GM18907 (cell line): ENCODE results near the gene GCH1.
"Not testable (repeated sequence)": the region's sequence is repeated elsewhere in the genome, so short reads cannot be mapped to it uniquely, and the experiment has no call there.

Experiments
- ATAC-seq: cut with Tn5 transposase; IDR thresholded peaks from one replicate; pipeline ENCODE4 v1.9.1; 2021; ENCODE audit warnings: mild to moderate bottlenecking, moderate library complexity; ENCODE audit not compliant: unreplicated experiment

GCH1 gene

DNA sequence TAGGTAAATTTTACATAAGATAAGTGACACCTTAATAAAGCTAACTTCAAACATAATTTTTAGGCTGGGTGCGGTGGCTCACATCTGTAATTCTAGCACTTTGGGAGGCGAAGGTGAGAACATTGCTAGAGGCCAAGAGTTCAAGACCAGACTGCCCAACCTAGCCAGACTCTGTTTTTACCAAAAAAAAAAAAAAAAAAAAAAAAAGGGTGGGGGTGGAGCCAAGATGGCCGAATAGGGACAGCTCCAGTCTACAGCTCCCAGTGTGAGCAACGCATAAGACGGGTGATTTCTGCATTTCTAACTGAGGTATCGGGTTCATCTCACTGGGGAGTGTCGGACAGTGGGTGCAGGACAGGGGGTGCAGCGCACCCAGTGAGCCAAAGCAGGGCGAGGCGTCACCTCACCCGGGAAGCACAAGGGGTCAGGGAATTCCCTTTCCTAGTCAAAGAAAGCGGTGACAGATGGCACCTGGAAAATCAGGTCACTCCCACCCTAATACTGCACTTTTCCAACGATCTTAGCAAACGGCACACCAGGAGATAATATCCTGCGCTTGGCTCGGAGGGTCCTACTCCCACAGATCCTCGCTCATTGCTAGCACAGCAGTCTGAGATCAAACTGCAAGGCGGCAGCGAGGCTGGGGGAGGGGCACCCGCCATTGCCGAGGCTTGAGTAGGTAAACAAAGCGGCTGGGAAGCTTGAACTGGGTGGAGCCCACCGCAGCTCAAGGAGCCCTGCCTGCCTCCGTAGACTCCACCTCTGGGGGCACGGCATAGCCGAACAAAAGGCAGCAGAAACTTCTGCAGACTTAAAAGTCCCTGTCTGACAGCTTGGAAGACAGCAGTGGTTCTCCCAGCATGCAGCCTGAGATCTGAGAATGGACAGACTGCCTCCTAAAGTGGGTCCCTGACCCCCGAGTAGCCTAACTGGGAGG, 32.2 kb downstream of the GCH1 start:
- ATAC-seq = not testable (repeated sequence)

DNA sequence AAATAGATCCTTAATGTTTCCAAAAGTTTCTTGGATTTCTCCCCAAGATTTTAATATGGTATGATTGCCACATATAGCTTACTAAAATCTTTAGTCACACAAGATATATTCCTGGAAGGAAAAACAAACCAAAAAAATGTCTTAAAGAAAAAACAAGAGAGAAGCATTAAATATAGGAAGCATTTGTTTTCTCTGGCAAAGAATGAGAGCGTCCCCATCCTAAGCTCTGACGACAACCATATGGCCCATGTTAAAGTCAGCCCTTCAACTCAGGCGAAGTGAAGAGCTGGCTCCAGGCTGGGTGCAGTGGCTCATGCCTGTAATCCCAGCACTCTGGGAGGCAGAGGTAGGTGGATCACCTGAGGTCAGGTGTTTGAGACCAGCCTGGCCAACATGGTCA, 35.6 kb downstream of the GCH1 start:
- ATAC-seq = no peak

DNA sequence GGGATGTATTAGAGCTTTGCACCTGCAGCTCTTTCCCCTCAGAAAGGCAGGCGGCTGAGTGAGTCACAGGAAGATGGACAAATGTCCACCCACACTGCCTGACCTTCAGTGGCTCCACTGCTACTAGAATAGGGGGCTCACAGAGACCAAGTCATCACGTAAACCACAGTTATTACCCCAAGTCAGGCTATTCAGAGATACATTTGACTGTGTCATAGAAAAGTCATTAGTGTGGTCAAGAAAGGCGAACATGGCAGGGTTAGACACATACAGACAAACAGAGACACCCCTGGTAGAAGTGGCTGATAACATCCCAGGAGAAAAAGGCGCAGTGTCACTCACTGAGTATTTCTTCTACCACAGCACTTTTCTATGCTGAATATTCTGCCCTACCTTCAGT, 36.0 kb downstream of the GCH1 start:
- no peak for ATAC-seq

DNA sequence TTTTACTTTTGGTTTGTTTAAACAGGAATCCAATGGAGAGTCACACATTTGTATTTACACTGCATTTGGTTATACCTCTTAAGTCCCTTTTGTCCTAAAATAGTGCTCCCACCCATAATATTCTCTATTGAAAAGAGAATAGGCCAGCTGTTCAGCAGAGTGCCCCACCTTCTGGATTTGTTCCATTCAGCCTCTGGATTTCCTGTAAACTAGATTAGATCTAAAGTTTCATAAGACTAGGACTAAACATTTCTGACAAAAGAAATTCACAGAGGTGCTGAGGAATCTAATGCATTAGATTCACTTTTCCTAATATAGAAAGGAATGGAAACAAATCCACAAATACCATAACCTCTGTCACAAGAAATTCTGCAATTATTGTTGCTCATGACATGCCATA, 38.1 kb downstream of the GCH1 start:
- ATAC-seq = no peak

DNA sequence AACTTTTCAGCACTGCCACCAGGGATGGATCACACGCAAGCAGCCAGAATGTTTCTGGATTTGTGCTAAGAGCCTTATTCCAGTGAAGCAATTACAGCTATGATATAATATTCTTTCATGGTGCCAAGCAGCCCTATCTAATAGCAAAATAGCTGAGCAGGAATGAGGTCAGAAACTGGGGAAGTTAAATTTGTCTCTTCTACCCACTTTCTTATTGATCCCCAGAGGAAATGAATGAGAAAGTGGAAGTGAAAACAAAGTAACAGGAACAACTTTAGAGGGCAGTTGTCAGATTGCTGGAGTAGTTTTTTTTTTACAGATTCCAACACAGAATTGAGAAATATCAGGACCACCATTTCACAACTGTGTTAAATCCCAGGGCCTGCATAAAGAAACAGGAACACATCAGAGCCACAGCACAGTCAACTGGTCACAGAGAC, 44.8 kb downstream of the GCH1 start:
- ATAC-seq = peak; percentile 83

DNA sequence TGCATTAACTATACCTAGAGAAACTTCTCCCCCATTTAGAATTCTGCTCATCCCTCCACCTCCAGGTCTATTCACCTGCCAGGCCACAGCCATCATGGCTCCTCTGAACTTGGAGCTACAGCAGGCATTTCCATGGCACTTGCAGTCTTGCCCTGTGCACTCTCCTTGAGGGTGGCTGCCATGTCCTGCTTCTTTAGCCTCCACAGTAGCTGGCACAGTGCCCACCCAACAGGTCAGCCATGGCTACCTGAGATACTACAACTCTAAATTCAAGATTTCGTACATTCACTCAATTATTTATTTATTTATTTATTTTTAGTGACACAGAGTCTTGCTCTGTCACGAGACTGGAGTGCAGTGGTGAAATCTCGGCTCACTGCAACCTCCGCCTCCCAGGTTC, 46.5 kb downstream of the GCH1 start:
- ATAC-seq = no peak

DNA sequence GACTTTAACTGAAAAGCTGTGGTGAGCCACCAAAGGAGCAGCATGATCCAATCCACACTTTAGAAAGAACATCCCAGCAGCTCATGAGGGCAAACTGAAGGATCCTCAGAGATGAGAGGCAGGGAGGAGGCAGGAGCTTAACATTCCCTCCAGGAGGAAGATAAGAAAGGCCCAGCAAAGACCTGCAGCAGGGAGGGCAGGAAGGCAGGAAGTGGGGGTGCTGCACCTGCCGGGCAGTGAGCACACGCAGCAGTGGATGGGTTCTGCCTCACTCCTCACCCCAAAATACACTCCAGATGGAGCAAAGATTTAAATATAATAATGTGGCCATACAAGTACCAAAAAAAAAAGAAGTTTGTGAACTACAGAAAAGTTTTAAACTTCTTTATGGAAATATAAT, 48.4 kb downstream of the GCH1 start:
- peak; percentile 52 for ATAC-seq

DNA sequence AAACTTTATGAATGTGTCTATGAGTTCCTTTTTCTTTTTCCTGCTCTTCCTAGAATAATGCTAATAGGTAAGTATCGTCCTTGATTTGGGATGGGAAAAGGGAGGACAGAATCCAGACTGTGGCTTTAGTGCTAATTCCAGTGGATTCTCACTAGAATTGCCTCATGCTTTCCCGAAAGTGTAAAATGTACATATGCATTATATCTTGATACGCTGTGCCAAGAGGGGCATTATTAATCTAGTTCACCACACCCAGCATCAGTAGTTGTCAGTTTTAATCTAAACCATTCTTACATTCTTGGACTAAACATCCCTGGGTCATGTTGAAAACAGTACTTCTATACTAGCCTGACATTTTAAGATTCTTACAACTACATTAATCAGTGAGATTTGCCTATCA, 49.3 kb downstream of the GCH1 start:
- ATAC-seq = no peak

DNA sequence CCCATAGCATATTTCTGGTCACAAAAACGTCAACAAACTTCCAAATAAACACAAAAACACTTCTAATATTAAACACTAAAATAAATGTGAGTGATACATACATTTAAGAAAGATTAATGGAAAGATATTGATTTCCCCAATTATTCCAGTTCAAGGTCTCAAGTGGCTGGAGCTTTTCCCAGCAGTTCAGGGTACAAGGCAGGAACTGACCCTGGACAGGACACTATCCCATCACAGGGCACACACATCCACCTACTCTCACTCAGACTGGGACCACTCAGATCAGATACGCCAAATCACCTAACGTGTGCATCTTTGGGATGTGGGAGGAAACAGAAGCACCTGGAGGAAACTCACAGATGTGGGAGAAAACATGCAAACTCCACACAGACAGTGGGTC, 50.4 kb downstream of the GCH1 start:
- no peak for ATAC-seq

DNA sequence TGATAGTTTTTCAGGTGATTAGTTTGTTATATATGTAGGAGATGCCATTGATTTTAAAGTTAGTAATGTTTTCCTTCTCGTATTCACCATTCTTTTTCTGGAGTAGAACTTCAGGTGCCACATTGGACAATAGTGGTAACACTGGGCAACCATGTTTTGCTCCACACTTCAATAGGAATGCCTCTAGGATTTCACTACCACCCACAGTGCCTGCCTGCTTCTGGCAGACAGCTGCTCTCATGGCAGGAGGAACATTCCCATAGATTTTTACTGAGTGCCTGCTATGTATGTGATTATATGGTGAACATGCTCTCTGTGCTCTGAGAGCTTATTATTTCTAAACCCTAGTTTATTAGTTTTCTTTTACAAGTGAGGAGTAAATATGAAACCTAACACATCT, 53.7 kb downstream of the GCH1 start:
- ATAC-seq = no peak

DNA sequence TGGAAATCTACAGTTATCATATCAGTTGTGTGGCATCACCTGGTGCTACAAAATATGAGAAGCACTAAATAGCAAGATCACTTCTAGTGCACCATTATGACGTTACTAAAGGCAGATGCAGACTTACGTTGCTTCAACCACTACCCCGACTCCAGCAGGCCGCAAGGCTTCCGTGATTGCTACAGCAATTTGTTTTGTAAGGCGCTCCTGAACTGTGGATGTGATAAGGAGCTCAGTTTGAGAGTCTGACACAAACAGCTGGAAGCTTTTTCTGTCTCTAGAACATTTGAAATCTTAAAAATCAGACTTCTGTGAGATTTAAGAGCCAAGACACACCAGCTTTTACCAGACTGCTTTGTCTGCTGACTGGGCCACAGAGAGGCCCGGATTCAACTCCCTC, 57.0 kb downstream of the GCH1 start:
- no peak for ATAC-seq

DNA sequence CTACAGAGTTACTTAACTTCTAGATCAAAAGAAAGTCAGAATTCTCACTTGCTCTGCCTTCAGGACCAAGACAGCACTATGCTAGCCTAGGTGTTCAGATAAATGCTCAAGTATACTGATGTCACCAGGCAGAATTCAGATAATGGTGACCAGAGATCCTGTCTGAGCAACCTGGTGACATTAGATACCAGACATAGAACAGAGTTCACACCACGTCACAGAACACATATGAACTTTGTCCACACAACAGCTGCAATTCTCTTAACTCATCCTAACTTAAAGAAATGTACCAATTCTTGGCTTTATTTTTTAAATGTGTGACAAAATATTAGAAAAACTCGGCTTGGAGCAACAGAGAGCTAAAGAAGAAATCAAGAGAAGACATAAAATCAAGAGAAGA, 58.1 kb downstream of the GCH1 start:
- ATAC-seq = no peak

DNA sequence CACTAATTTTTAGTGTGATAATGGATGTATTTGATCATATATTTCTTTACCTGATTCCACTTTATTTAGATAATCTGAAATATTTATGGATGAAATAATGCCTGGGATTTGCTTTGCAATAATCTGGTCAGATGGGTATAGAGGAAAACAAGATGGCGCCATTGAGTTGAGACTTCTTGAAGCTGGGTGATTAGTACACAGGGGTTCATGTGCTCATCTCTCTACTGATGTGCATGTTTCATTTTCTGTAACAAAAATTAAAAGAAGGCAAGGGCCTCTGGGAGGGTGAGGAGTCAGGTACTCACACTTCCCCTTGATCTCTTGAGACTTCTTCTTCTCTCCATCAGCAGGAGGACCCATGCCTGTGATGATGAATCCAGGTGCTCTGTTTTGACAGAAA, 61.8 kb downstream of the GCH1 start:
- ATAC-seq = no peak

DNA sequence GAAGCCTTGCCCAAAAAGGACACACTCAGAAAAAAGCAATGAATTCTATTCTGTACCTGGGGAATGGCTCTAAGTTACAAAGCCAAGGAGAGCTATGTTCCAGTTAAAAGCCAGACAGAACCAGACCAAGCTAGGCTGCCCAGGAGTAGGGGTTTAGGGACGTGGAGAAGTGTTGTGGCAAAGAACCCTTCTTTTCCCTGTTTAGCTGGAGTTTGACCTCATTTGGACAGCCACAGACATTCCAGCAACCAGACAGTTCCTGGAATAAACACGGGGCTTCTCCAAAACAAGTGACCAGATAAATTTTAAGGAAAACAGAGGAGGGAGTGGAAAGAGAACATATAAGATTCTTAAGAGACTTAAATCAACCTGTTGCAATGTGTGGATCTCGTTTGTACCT, 62.3 kb downstream of the GCH1 start:
- ATAC-seq = no peak

DNA sequence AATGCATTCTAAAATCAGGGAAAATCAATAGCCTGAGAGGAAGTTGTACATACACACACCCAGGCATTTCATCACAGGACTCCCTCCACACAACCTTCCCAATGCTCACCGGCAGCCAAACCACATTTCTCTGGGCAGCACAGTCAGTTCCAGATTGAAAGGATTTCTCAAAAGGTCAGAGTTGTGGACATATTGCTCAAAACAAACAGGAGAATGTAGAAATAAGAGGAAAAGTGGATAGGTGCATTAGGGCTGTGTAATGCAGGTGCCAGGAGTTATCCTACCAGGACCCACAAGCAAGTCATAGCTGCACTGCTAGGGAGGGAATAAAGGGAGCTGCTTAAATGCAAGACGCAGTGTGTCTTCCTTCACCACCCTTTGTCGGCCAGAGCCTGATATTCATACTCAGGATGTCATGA, 62.9 kb downstream of the GCH1 start:
- no peak for ATAC-seq

DNA sequence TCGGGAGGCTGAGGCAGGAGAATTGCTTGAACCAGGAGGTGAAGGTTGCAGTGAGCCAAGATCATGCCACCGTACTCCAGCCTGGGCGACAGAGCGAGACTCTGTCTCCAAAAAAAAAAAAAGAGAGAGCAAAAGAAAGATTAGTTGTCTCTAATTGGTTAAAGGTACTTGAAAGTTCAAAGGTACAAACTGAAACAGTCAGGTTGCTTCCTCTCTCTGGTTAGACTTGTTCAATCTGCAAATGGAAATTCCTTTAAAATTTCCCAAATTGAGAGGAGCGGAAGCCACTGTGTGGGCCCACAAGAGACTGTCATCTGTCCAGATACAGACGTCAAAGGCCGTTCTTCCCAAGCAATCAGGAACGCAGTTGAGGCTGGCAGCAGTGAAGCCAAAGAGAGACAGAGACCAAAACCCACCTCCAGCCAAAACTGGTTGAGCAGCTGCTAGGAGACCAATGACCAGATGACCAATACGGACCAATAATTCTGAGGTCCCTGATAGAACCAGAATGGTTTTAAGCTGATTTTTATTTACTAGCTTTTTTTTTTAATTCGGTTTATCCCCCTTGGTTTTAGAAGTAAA, 63.6 kb downstream of the GCH1 start:
- ATAC-seq = no peak

DNA sequence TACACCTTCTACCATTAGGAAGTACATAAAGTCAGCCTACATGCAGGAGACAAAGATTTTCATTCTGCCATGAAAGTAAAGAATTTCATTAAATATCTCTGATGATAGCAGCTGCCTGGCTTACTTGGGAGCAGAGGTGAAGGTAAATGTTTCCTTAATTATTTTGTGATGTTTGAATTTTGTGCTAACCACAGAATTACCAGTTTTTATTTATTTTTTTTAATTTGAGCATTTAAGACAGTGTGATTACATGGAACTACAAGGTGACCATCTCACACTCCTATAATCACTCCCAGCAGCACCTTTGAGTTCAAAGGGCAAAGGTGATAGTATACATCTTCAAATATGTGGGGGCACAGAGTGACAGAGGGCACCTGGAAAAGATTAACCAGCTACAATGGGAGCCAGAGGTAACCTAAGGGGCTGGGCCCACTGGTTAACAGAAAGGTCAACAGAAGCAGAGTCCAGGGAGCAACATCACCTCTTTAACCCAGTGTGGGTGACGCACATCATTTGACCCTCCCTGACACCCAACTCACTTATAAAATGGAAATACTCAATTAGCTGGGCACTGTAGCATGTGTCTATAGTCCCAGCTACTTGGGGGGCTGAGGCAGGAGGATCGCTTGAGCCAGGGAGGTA, 65.0 kb downstream of the GCH1 start:
- no peak for ATAC-seq

DNA sequence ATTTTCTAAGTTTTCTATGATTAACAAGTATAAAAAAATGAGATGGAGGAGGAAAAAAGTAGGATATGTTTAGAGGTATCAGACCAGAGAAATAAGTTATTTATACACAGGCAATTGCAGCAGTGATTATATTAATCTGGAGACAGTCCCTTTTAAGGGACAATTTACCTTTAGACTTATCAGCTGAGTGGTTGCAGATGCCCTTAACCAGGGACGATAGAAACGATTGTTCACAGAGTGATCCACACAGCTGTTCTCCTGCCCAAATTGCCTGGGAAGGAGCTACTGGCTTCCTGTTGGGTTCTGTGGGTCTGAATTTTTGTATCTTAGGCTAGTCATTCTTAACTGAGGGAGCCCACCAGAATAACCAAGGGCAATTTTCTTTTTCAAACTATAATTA, 66.4 kb downstream of the GCH1 start:
- no peak for ATAC-seq

DNA sequence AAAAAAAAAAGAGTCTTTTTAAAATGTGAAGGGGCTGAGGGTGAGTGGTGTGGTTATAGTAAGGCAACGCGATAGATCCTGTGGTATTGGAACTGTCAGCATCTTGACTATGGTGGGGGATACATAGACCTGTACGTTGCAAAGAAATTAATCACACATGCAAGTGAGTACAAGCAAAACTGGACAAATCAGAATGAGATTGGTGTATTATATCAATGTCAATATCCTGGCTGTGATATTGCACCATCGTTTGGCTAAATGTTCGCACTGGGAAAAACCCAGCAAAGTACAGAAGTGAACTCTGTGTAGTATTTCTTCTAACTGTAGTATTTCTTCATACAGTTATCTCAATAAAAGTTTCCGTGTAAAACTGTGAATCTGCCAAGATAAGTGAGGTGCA, 67.9 kb downstream of the GCH1 start:
- ATAC-seq = no peak

DNA sequence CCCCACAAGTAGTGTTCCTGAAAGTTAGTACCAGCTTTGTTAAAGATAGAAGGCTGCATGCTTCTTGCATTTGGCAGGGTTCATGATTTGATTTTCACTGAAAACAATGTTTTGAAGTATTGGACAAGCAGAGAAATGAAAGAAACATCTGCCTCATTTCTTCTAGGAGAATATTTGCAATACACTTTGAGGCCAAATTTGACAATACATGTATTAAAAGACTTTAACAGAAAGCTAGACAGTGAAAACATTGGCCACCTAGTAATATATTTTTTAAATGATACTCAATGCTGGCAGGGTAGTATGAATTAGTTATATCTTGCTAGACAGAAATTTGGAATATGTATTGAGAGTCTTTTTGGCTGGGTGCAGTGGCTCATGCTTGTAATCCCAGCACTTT, 68.5 kb downstream of the GCH1 start:
- ATAC-seq = no peak

DNA sequence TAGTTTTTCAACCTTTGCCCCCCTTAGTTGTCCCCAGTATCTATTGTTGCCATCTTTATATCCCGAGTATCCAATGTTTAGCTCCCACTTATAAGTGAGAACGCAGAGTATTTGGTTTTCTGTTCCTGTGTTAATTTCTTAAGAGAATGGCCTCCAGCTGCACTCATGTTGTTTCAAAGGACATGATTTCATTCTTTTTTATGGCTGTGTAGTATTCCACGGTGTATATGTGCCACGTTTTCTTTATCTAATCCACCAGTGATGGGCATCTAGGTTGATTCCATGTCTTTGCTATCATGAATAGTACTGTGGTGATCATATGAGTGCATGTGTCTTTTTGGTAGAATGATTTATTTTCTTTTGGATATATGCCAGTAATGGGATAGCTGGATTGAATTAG, 72.0 kb downstream of the GCH1 start:
- no peak for ATAC-seq
